ENCODE results near the gene TRPC1.

GRCh38 chr3:142723968-142724681, at the start of gene TRPC1:
- TF ChIP-seq POLR2AphosphoS5 (IDR thresholded peaks at IDR 0.05; ENCODE audit: low read depth, low read length): peak; percentile 77; the same call in 1 of the 2 replicates
- no peak for TF ChIP-seq REST (IDR thresholded peaks at IDR 0.05; ENCODE audit: insufficient read depth in 1 of 2, low read depth in 2 of 2, low read length in 2 of 2)

Data from PFSK-1 (cell line).